ENCODE results near the gene DRGX.

The DRGX gene

DNA sequence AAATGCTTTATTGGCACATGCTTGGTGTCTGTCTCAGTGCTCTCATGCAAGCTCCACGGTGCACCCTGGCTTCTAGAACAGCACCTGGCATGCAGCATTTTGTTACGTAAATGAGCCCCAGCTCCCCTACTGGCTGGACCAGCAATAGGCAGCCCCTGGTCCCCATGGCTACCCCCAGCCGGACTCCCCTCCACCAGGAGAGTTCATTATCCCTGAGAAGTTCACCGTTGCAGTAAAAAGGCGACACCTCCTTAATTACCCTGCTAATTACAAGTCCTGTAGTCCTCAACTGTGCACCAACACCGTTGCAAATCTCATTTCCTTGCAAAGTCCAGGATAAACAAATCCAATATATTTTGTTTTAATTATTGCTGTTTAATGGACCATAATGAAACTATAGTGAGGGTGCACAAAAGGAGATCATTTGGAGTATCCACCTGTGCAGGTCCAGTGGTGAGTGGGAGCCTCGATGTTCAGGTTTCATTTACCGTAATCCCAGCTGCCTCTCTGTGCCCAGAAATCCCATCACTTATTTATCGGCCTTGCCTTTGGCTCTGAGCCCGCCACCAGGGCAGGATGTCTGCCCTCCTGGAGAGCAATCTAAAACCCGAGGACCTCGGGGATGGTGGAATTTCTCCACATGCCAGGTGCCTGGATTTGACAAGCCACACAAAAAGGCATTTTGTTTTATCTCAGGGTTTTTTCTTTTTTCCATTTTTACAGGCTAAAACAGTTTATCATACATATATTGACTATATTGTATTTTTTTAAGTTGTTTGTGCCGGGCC, 12.8 kb upstream of the DRGX start:
- no peak for DNase-seq (ENCODE audit: low read depth in 2 of 2)

DNA sequence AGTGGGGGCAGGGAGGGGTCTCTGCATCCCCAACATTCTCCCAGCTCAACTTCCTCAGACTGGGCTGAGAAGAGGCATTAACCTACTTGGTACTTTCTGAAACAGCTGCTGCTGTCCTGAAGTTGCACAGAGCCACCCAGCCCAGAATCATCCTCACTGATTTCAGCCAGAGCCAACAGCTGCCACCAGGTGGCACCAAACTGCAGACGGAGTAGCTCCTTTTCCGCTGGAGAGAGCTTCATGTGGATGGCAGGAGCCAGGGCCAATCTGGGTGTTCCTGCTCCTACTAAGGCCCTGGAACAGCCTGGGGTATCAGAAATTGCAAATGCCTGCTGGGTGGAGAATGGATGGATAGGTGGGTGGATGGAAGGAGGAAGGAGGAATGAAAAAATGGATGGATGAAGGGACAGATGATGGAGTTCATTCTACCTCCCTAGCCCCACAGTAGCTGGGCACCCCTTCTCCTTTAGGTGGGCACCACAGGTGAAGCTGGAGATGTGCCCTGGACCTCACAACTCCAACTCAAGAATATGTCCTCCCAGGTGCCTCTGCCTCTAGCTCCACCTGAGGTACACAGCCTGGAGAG, 11.8 kb upstream of the DRGX start:
- peak; percentile 48 to 63 for DNase-seq (ENCODE audit: low read depth in 2 of 2)

DNA sequence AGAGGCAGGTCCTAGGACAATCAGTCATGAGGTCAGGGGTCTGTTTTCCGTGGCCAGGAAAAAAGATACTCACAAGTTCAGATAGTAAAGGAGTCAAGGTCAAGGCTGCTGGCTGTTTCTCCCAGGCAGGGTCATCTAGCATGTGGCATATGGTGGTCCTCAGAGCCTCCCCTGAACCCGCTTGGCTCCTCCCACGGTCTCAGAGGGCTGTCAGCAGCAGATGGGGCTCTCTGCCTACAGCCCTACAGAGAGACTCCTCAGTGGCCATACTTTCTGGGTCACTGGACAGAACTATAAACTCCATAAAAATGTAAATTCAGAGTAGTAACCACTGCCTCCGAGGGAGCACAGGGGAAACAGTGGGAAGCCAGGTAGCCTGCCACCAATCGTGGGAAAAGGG, 11.3 kb upstream of the DRGX start:
- DNase-seq (ENCODE audit: low read depth in 2 of 2): no peak

DNA sequence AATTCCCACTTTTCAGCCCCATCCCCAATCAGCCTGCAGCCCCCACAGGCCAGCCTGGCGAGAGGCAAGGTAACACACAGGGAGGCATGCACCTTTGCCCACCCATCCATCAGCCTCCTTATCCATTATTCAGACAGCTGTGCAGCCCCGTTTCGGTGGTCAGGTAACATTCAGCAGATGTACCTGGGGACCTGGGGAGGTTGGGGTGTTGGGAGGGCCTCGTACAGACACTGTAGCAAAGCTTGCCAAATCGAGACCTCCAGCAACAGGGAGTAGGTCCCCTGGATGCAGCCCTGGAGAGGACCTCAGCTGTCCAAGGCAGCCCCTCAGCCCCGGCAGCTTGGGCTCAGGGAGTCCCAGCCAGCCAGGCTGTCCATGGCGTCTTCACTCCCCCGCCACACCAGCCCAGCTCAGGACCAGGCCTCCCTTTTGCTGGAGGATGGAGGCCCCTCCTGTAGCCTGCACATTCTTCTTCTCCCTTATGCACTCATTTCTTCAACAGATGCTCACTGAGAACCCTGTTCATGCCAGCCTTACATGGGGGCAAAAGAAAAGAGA, 8.5 kb upstream of the DRGX start:
- no peak for DNase-seq (ENCODE audit: low read depth in 2 of 2)

DNA sequence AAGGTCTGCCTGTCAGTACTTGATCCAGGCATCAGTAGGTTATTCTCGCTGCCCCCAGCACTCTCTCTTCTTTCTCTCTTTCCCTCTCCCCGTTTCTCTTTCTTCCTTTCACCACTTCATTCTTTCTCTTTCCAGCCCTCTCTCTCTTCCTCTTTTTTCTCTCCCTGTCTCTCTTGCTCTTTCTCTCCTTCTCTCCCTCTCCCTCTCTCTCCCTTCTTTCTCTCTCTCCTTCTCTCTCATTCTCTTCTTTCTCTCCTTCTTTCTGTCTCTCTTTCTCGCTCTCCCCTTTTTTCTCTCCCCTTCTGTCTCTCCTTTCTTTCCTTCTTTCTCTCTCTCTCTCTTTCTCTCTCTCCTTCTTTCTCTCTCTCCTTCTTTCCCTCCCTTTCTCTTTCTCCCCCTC, 7.5 kb upstream of the DRGX start:
- no peak for DNase-seq (ENCODE audit: low read depth in 2 of 2)

DNA sequence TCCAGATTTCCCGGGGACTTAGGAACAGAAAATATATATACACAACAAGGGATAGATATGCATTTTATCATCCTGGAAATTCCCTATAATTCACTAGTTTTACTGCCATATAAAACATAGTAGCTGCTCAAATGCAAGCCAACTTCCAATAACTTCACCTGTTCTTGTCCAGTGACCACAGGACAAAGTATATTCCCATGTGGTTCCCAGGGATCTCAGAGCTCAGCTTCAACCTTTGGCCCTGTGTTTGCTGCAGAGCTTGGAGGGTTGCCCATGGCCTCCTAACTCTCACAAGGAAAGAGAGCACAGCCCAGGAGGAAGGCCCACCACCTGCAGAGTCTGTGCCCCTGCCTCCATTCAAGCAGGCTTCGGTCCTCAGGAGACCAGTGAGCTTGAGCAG, 4.5 kb upstream of the DRGX start:
- DNase-seq (ENCODE audit: low read depth in 2 of 2): no peak

DNA sequence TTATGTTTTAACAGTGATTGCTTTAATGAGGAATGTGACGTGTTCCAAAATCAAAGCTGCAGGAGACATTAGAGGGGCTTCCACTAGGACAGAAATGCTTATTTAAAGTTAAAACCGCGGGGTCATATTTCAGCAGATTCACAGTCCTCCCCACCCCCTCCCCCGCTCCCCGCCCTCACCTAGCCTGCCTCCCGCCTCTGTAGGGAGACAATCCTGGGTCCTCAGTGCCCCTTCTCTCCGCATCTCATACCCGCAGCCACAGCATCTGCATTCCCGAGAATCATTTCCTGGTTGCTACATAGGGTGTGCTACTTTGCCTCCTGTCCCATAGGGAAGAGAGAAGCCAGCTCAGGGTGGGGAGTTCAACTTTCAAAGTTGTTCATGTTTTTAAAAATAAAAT, 3.1 kb upstream of the DRGX start:
- DNase-seq (ENCODE audit: low read depth in 2 of 2): no peak

DNA sequence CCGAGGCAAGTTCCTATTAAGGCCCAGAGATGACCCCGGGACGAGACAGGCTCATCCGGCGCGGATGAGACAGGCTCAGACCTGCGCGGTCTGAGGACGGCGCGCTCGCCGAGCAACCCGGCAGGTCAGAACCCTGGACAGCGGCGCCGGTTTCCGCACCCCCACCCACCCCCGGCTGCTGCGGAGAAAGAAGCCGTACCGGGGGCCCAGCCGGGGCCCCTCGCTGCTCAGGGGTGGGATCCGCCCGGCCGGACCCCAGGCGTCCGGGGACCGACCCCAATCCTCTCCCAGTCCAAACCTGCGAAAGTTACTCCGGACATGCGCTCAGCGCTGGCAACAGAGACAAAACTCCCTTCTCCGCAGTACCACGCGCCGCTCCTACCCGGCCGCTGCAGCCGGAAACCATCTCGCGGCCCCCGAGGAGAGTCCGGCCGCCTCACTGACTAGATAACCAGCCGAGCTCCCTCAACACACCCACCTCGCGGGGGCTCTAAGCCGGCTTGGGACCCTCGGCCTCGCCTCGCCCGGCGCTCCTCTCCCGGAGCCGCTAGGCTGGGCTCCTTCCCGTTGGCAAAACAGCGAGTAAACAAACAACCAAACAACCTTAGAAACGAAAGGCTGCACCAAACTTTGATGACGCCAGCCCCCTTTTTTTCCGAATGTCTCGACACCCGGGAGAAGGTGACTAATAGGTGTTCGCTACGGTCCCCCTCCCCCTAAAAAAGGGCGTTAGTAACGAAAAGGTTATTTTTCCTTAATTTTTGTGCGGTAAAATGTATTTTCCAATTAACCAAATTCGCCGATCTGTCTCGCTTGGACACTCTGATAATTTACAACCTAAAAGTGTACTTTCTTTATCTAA, 2.3 kb upstream of the DRGX start:
- DNase-seq (ENCODE audit: low read depth in 2 of 2): peak; percentile 24 to 35

DNA sequence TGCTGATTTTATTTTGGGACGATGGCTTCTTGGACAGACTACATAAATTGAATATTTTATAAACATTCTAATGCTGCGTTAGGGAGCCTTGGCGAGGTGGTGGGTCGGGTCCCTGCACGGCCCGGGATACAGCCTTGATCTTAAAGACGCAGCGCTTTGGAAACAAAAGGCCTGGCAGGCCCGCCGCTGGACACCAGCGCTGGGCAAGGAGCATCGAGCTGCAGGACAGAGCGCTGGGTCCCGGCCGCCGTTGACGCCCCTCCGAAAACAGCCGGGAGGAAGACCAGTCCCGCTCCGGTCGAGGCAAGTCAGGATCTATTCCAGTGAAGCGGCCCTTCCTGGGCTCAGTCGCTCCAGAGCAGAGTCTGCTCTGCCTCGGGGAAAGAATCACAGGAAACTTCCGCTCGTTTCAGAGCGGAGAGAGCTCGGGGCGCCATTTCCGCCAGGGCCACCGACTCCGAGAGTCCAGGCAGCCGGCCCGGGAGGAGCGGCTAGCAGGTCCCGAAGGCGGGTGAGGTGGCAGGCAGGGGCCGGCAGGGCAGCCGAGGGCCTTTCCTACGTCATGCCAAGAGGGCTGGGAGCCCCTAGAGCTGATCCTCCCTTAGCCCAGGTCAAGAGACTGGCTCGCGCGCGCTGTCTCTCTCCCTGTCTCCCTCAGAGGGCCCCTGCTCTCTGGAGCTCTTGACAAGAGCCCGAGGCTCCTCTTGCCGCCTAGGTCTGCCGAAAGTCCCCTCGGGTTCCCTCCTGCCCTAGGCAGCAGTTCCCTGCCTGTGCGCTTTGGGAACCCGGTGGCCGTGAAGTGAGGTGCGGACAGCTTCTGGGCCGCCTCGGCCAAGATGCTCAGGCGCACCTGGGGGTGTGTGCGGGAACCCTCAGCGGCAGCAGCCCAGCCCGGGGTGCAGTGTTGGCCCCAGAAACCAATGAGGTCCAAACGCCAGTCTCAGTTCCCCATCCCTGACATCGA, 1.4 kb upstream of the DRGX start:
- DNase-seq (ENCODE audit: low read depth in 2 of 2): no peak

DNA sequence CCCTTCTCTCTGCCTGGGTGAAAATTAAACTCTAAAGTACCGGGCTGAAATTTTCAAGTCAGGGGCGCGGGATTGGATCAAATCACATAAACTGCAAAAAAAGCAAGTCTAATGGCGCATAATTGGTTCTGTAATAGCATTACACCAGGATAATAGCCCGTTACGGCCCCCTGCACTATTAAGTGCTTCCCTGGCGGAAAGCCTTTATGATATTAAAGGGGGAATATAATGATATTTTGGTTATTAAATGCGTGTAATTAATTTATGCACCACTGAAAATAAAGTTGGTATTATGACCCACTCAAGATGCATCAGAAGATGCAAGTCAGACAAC, 744 bp upstream of the DRGX start:
- no peak for DNase-seq (ENCODE audit: low read depth in 2 of 2)

DNA sequence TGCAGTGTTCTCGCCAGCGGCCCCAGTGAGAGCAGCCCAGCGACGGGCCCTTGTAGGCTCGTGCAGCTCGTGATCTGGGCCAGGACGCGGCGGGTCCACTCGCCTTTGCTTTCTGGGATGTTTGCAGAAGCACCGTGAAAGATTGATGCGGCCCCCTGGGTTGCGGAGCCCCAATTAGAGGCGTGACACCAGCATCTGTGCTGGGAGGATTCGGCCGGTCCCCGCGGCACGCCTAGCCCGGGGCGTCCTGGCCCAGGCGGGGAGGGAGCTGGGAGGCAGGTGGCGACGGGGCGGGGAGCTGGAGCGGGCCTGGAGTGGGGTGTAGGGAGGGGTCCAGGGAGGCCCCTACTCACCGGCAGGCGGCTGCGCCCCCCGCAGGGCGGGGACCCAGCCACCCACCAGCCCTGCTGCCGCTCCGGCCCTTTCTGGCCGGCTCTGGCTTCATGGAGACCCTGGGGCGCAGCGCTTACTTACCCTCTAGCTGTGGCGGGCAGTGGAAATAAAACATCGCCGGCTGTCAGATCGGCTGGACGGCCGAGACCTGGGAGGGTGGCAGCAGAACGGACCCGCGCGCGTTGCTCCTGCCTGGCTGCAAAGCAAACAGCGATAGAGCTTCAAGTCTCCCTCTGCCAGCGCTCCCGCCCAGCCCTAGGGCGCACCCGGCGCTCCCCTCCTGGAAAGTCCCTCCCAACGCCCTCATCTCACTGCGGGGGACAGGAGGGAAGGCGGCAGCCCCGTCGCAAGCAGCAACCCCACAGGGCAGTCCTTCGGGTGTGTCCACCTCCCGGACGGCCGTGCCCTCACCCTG, 752 bp downstream of the DRGX start:
- DNase-seq (ENCODE audit: low read depth in 2 of 2): no peak

DNA sequence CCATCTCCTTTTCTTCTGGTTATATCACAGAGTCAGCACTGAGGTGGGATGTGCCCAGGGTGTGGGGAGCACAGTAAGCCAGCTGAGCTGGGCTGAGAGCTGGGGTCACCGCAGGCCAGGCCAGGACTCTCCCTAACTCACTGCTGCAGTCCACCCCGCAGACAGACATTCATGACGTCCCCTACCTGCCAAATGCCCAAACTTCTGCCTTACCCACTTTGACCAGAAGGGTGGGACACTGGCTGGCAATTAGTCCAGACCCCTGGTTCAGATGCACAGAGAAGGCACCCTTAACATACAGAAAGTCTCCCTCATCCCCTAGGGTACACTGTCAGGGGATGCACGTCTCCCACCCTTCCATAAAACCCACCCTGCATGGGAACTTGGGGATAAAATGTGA, 2.1 kb downstream of the DRGX start:
- no peak for DNase-seq (ENCODE audit: low read depth in 2 of 2)

DNA sequence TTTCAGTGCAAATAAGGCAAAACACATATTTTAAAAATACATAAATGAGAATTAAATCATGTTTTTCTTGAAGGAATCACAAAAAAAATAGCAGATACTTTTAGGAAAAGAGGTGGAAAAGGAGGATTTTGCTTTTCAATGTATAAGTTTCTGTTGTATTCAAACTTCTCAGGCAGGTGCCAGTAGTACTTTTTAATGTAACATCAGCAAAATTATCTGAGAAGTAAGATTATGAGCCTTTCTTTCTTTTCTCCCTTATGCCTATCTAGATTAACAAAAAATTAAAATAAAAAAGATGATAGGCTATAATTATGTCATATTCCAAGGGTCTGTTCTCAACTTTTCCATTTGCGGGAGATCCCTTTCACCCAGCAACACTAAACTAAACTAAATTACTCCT, 2.6 kb downstream of the DRGX start:
- no peak for DNase-seq (ENCODE audit: low read depth in 2 of 2)

DNA sequence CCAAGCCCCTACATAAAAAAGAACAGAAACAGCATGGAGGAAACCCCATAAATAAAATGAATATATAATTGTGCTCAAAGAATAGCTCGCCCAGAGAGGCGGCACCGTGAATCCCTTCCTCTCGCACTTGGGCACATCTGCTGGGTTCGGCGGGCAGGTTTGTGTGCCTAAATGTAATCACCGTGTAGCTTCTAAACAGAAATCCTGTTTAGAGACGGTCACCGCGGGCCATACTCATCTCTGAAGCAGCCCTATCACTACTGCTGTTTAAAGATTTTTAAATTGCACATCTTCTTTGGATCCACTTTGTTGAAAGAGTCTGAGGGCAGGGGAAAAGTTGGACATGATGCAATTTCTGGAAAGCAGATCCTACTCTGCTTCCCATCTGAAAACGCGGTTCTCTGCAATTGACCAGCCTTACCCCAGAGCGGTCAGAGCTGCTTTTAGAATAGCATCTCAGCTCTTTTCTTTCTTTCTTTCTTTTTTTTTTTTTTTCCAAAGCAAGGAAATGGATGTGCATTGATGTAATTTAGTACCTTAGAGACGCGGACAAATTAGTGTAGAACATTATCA, 6.4 kb downstream of the DRGX start:
- DNase-seq (ENCODE audit: low read depth in 2 of 2): no peak

DNA sequence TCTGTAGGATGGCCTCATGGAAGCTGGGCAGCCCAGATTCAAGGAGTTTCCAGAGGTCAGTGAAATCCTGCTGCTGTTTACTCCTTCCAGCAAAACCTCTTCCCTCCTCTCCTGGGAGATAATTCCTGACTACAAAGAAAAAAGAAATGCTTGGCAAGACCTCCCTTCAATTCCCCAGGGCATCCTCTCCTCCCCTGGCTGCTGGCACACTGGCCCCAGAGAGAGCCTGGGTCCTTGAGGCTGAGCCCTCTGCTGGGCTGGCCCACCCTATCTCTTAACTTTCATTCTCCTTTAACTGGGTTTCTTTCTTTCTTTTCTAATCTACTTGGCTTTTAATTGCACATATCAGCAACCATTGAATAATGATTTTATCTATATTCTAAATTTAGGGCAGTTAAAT, 7.7 kb downstream of the DRGX start:
- DNase-seq (ENCODE audit: low read depth in 2 of 2): no peak

DNA sequence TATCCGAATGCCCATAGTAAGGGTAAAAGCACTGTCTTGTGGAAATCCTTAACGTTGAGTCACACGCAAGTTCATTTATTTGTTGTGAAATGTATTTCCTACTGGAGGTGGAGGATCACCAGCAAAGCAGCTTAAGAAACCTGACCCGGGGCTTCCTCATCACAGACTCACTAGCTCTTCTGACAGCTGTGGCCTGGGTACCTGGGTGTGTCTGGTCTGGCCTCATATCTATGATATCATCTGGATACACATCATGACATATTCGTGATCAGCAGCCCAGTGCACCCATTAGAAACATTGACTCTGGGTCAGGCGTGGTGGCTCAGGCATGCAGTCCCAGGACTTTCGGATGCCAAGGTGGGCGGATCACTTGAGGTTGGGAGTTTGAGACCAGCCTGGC, 8.8 kb downstream of the DRGX start:
- DNase-seq (ENCODE audit: low read depth in 2 of 2): no peak

DNA sequence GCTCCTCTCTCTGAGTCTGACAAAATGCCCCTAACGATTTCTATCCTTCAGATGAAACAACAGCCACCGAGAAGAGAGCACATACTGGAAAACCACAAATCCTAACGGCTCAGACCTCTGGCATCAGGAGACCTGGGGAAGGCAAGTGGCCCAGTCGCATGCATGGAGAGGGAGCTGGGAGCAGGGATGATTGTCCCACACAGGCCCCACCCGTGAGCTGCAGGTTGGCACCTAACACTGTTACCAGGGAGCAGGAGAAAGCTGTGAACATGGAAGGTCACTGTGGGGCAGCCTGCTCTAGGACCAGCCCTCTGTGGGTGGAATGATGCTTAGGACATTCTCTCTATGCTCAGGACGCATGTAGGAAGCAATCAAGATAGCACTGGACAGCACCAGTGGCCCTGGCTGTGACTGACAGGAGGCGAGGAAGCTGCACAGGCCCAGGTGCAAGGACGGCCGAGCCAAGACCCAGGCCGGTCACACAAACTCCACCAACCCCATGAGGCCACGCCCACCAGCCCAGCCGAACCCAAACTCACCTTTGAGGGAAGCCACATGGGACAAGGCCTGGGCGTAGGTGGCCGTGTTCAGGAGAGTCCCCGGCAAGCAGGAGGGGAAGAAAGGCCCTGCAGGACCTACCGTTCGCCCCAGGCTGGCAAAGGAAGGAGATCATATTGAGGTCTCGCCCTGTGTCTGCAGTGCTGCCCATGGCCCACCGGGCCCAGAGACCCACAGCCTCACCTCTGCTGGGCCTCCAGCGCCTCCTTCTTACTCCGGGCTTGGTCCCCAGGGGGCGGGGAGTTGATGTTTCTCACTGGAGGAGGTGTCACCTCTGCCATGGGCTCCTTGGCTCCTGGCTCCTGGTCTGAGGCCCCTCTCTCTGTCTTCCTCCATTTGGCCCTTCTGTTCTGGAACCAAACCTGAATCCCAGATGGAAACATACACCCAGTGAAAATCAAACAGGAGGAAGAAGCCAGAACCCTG, 9.7 kb downstream of the DRGX start:
- DNase-seq (ENCODE audit: low read depth in 2 of 2): no peak

DNA sequence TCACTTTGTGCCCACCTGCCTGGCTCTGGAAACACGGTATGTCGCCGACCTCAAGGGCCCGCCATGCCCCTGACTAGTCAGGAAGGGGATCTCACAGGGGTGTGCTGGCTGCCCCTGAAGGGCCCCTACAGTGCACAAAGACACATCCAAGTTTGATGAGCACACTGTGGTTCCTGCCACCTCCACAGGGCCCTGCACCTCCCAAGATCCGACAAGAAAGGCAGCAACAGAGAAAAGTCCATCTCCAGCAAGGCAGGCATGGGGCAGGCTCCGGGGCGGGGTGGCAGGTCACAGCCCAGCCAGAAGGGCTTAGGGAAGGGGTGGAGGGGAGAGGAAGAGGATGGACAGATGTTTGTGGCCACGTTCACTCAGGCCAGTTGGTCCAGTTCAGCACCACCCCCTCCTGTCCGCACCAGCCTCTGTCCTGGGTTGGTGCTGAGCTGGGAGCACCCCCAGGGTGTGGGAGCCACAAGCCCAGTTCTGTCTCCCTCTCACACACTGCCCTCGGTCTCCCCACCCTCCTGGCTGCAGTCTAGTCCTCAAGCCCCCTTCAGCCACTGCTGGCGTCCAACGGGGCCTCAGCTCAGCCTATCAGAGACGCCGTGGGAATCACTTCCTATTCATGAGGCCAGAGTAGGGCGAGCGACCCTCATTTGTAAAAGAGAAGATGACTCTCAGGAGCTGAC, 11.5 kb downstream of the DRGX start:
- no peak for DNase-seq (ENCODE audit: low read depth in 2 of 2)

DNA sequence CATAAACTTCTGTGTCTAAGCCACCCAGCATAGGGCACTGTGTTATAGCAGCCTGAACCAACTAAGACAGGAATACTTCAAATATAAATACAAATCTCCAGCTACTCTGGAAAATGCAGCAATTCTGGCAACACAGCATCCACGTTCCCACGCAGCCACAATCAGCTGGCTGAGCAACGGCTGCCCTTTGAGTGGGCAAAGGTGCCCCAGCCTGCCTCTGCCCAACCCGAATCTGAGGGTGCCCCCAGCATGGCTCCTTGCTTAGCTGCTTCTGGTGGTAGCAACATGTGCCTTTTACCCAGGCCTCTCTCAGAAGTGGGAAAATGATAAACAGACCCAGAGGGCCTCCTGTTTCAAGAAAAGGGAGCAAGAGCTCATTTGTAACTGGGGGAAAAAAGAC, 12.0 kb downstream of the DRGX start:
- DNase-seq (ENCODE audit: low read depth in 2 of 2): no peak

Measured in activated CD4-positive, alpha-beta T cell treated with anti-CD3 and anti-CD28 coated beads for 24 hours (primary cell).